Measurements from ENCODE around the gene GFOD2. TPM values are rescaled to one million over a fixed set of nuclear protein-coding genes. Genes with fewer than 3 reads are reported as not detected.

The GFOD2 gene
- total RNA-seq, 4 donors from 2014 or later = 9.1 to 24.2 (median 20.8) TPM

DNA sequence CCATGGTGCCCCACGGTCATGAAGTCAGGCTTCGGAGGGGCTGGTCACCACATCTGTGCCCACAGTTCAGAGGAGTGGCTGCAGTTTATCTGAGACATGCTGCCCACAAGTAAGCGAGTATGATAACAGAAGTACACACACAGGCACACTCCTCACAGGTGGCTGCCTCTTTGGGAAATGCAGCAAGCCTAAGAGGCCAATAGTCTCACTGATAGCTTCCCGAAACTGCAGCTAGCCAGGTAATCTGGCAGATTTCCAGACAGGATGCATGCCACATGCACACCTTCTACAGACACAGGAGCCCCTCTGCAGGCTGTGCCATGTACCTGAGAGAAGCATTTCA is 12.6 kb upstream of the GFOD2 start:
- H3K27ac ChIP-seq (replicated peaks in 1 of 4) = no peak overlapping the region
- 83% methylated on average over 3 of the region's 4 CpGs for WGBS
- intact Hi-C loops (cut with DNase I) = no loop called here
- no peak for DNase-seq (ENCODE audit: extremely low spot score)
- no peaks in the 10 kb centered on the region for H3K4me1 ChIP-seq
- no peaks in the 10 kb centered on the region for H3K27me3 ChIP-seq
- H3K9me3 ChIP-seq = no peaks in the 10 kb centered on the region
- H3K36me3 ChIP-seq = peaks cover 40 to 83% (median 73%) of the 10 kb centered on the region in 4 donors
- no peak for TF ChIP-seq POLR2A (IDR thresholded peaks at IDR 0.05; ENCODE audit: low read depth)
- TF ChIP-seq EP300 (IDR thresholded peaks at IDR 0.05) = no peak
- TF ChIP-seq, protein P1, sequence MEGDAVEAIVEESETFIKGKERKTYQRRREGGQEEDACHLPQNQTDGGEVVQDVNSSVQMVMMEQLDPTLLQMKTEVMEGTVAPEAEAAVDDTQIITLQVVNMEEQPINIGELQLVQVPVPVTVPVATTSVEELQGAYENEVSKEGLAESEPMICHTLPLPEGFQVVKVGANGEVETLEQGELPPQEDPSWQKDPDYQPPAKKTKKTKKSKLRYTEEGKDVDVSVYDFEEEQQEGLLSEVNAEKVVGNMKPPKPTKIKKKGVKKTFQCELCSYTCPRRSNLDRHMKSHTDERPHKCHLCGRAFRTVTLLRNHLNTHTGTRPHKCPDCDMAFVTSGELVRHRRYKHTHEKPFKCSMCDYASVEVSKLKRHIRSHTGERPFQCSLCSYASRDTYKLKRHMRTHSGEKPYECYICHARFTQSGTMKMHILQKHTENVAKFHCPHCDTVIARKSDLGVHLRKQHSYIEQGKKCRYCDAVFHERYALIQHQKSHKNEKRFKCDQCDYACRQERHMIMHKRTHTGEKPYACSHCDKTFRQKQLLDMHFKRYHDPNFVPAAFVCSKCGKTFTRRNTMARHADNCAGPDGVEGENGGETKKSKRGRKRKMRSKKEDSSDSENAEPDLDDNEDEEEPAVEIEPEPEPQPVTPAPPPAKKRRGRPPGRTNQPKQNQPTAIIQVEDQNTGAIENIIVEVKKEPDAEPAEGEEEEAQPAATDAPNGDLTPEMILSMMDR (IDR thresholded peaks at IDR 0.05) = no peak
- TF ChIP-seq POLR2AphosphoS5 (IDR thresholded peaks at IDR 0.05) = no peak
- H3K4me3 ChIP-seq = no peak overlapping the region

GRCh38 chr16:67731071-67731752 is 12.1 kb upstream of the GFOD2 start:
- peaks cover 40 to 88% (median 75%) of the 10 kb centered on the region in 4 donors for H3K36me3 ChIP-seq
- no peak overlapping the region for H3K27ac ChIP-seq (replicated peaks in 1 of 4)
- no peak for TF ChIP-seq POLR2AphosphoS5 (IDR thresholded peaks at IDR 0.05)
- no peak for TF ChIP-seq POLR2A (IDR thresholded peaks at IDR 0.05; ENCODE audit: low read depth)
- TF ChIP-seq, protein P1 (IDR thresholded peaks at IDR 0.05) = no peak
- no peak for TF ChIP-seq EP300 (IDR thresholded peaks at IDR 0.05)
- WGBS = 92% methylated on average over 9 of the region's 9 CpGs
- H3K4me1 ChIP-seq = no peaks in the 10 kb centered on the region
- DNase-seq (ENCODE audit: extremely low spot score) = no peak
- intact Hi-C loops (cut with DNase I) = no loop called here
- no peaks in the 10 kb centered on the region for H3K9me3 ChIP-seq
- H3K27me3 ChIP-seq = no peaks in the 10 kb centered on the region
- H3K4me3 ChIP-seq = no peak overlapping the region

- no peak for DNase-seq (ENCODE audit: extremely low spot score)
- TF ChIP-seq POLR2A (IDR thresholded peaks at IDR 0.05; ENCODE audit: low read depth) (no peak), EP300 (IDR thresholded peaks at IDR 0.05) (no peak), POLR2AphosphoS5 (IDR thresholded peaks at IDR 0.05) (no peak)
- TF ChIP-seq, protein P1 (IDR thresholded peaks at IDR 0.05) = no peak
- no peak overlapping the region for H3K27ac ChIP-seq (replicated peaks in 1 of 4)
- H3K4me1 ChIP-seq = no peaks in the 10 kb centered on the region
- 95% methylated on average over 6 of the region's 6 CpGs for WGBS
- intact Hi-C loops (cut with DNase I) = no loop called here
- H3K27me3 ChIP-seq = no peaks in the 10 kb centered on the region
- H3K4me3 ChIP-seq = no peak overlapping the region
- H3K9me3 ChIP-seq = no peaks in the 10 kb centered on the region
- peaks cover 40 to 88% (median 82%) of the 10 kb centered on the region in 4 donors for H3K36me3 ChIP-seq
Observed at GRCh38 chr16:67730326-67730725, 11.2 kb upstream of the GFOD2 start.

DNA sequence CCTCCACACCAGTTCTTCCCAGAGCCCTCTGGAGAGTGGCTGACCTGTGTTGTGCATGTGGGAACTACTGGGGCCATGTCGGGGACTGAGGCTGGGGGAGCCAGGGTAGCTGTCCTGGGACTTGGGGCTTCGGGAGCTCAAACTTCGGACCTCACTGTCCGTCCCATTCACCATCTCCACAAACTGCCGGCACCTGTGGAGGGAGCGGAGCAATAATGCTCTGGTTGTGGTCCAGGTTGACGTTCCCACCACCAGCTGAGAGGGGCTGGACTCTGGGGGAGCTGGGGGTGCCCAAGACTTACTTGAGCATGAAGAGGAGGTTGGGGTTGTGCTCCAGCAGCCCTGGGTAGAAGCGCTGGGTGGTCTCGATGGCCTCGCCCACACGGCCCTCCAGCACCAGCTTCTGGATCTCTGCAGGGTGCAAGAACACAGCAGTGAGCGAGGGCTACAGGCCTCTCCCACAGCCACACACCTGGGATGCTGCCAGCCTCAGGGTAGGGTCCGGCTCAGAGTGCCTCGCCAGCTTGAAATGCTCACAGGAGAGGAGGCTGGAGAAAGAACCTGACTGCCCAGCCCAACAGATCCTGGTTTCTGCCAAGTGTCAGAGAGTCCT is 10.6 kb upstream of the GFOD2 start:
- DNase-seq (ENCODE audit: extremely low spot score) = no peak
- Histone ChIP-seq H3K27ac (replicated peaks in 1 of 4) (no peak overlapping the region), H3K4me3 (no peak overlapping the region), H3K4me1 (no peaks in the 10 kb centered on the region), H3K9me3 (no peaks in the 10 kb centered on the region), H3K27me3 (no peaks in the 10 kb centered on the region), H3K36me3 (peaks cover 40 to 90% (median 83%) of the 10 kb centered on the region in 4 donors)
- WGBS = 92% methylated on average over 14 of the region's 14 CpGs
- no peak for TF ChIP-seq POLR2AphosphoS5 (IDR thresholded peaks at IDR 0.05)
- no peak for TF ChIP-seq EP300 (IDR thresholded peaks at IDR 0.05)
- intact Hi-C loops (cut with DNase I) = no loop called here

- Histone ChIP-seq H3K4me1 (no peaks in the 10 kb centered on the region), H3K27ac (replicated peaks in 1 of 4) (no peak overlapping the region), H3K36me3 (peaks cover 40 to 93% (median 87%) of the 10 kb centered on the region in 4 donors), H3K9me3 (no peaks in the 10 kb centered on the region), H3K4me3 (no peak overlapping the region), H3K27me3 (no peaks in the 10 kb centered on the region)
- TF ChIP-seq POLR2A (IDR thresholded peaks at IDR 0.05; ENCODE audit: low read depth) = no peak
- TF ChIP-seq EP300 (IDR thresholded peaks at IDR 0.05) = no peak
- TF ChIP-seq, protein P1 (IDR thresholded peaks at IDR 0.05) = no peak
- no peak for TF ChIP-seq POLR2AphosphoS5 (IDR thresholded peaks at IDR 0.05)
- intact Hi-C loops (cut with DNase I) = no loop called here
- WGBS = 93% methylated on average over 13 of the region's 22 CpGs
- no peak for DNase-seq (ENCODE audit: extremely low spot score)
Observed at GRCh38 chr16:67727521-67728485, 8.7 kb upstream of the GFOD2 start.
